ENCODE measurements around the gene CDH5. TPM values are rescaled to one million over a fixed set of nuclear protein-coding genes. Genes with fewer than 3 reads are reported as not detected.

CDH5 gene
- total RNA-seq, 1 donor from 2014 or later: not detected

GRCh38 chr16:66334853-66335574 lies 31.5 kb upstream of the CDH5 start:
- Mint-ChIP-seq H3K27me3 (ENCODE audit: low read depth) (peaks cover 4% of the 10 kb centered on the region), H3K4me3 (ENCODE audit: low read depth) (no peak overlapping the region), H3K36me3 (ENCODE audit: low read depth) (no peaks in the 10 kb centered on the region), H3K9me3 (no peaks in the 10 kb centered on the region), H3K4me1 (ENCODE audit: low read depth) (peaks cover 1% of the 10 kb centered on the region), H3K27ac (no peak overlapping the region)
- DNase-seq (ENCODE audit: low spot score): no peak
- intact Hi-C loops (cut with micrococcal nuclease): no loop called here

GRCh38 chr16:66335704-66336329 lies 30.7 kb upstream of the CDH5 start:
- H3K4me1 Mint-ChIP-seq (ENCODE audit: low read depth): peaks cover 1% of the 10 kb centered on the region
- no peak overlapping the region for H3K4me3 Mint-ChIP-seq (ENCODE audit: low read depth)
- H3K27ac Mint-ChIP-seq: no peak overlapping the region
- peaks cover 4% of the 10 kb centered on the region for H3K27me3 Mint-ChIP-seq (ENCODE audit: low read depth)
- H3K36me3 Mint-ChIP-seq (ENCODE audit: low read depth): no peaks in the 10 kb centered on the region
- no peak for DNase-seq (ENCODE audit: low spot score)
- H3K9me3 Mint-ChIP-seq: no peaks in the 10 kb centered on the region
- intact Hi-C loops (cut with micrococcal nuclease): no loop called here

GRCh38 chr16:66337463-66338188 lies 28.9 kb upstream of the CDH5 start:
- H3K27me3 Mint-ChIP-seq (ENCODE audit: low read depth): peaks cover 4% of the 10 kb centered on the region
- H3K9me3 Mint-ChIP-seq: no peaks in the 10 kb centered on the region
- DNase-seq (ENCODE audit: low spot score): no peak
- H3K36me3 Mint-ChIP-seq (ENCODE audit: low read depth): no peaks in the 10 kb centered on the region
- no peaks in the 10 kb centered on the region for H3K4me1 Mint-ChIP-seq (ENCODE audit: low read depth)
- no peak overlapping the region for H3K4me3 Mint-ChIP-seq (ENCODE audit: low read depth)
- H3K27ac Mint-ChIP-seq: no peak overlapping the region
- intact Hi-C loops (cut with micrococcal nuclease): no loop called here

GRCh38 chr16:66342294-66342900 lies 24.1 kb upstream of the CDH5 start:
- no peaks in the 10 kb centered on the region for H3K9me3 Mint-ChIP-seq
- H3K4me3 Mint-ChIP-seq (ENCODE audit: low read depth): no peak overlapping the region
- H3K36me3 Mint-ChIP-seq (ENCODE audit: low read depth): no peaks in the 10 kb centered on the region
- no peak overlapping the region for H3K27ac Mint-ChIP-seq
- intact Hi-C loops (cut with micrococcal nuclease): no loop called here
- DNase-seq (ENCODE audit: low spot score): no peak
- no peaks in the 10 kb centered on the region for H3K27me3 Mint-ChIP-seq (ENCODE audit: low read depth)
- H3K4me1 Mint-ChIP-seq (ENCODE audit: low read depth): no peaks in the 10 kb centered on the region

GRCh38 chr16:66344533-66345145 lies 21.9 kb upstream of the CDH5 start:
- Mint-ChIP-seq H3K36me3 (ENCODE audit: low read depth) (no peaks in the 10 kb centered on the region), H3K27ac (no peak overlapping the region), H3K9me3 (no peaks in the 10 kb centered on the region), H3K27me3 (ENCODE audit: low read depth) (peaks cover 3% of the 10 kb centered on the region), H3K4me1 (ENCODE audit: low read depth) (no peaks in the 10 kb centered on the region), H3K4me3 (ENCODE audit: low read depth) (no peak overlapping the region)
- intact Hi-C loops (cut with micrococcal nuclease): no loop called here
- DNase-seq (ENCODE audit: low spot score): no peak

DNA sequence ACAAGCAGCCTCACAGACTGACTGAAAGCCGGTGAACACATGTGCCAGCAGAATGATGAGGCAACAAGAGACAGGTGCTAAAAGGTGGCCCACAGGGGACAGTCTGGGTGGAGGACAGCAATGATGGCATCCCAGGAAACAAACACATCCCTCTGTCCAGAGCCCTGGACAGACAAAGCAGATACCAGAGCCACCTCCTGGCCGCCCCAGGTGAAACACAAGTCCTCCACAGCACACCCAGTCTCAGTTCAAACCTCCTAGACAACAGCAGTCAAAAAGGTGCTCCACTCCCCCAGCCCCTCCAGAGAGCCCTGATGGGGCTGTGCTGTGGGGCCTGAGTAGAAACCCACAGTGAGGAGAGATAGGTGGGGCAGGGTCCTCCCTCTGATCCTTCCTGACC lies 20.3 kb upstream of the CDH5 start:
- Mint-ChIP-seq H3K4me3 (ENCODE audit: low read depth) (no peak overlapping the region), H3K4me1 (ENCODE audit: low read depth) (no peaks in the 10 kb centered on the region), H3K27ac (no peak overlapping the region), H3K27me3 (ENCODE audit: low read depth) (peaks cover 3% of the 10 kb centered on the region), H3K9me3 (no peaks in the 10 kb centered on the region), H3K36me3 (ENCODE audit: low read depth) (no peaks in the 10 kb centered on the region)
- intact Hi-C loops (cut with micrococcal nuclease): no loop called here
- DNase-seq (ENCODE audit: low spot score): no peak

DNA sequence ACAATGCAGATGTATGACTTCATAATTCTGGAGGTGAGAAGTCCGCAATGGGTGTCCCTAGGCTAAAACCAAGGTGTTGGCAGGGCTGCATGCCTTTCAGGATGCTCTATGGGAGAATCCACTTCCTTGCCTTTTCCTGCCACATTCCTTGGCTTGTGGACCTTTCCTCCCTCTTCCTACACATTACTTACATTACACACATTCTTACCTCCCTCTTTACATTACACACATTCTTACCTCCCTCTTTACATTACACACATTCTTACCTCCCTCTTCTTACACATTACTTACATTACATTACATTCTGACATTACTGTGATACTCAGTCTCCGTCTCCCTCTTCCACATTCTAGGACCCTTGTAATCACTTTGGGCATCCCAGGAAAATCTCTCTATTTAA lies 14.2 kb upstream of the CDH5 start:
- Mint-ChIP-seq H3K27me3 (ENCODE audit: low read depth) (peaks cover 15% of the 10 kb centered on the region), H3K4me3 (ENCODE audit: low read depth) (no peak overlapping the region), H3K4me1 (ENCODE audit: low read depth) (no peaks in the 10 kb centered on the region), H3K36me3 (ENCODE audit: low read depth) (no peaks in the 10 kb centered on the region), H3K27ac (no peak overlapping the region), H3K9me3 (no peaks in the 10 kb centered on the region)
- DNase-seq (ENCODE audit: low spot score): no peak
- intact Hi-C loops (cut with micrococcal nuclease): no loop called here

DNA sequence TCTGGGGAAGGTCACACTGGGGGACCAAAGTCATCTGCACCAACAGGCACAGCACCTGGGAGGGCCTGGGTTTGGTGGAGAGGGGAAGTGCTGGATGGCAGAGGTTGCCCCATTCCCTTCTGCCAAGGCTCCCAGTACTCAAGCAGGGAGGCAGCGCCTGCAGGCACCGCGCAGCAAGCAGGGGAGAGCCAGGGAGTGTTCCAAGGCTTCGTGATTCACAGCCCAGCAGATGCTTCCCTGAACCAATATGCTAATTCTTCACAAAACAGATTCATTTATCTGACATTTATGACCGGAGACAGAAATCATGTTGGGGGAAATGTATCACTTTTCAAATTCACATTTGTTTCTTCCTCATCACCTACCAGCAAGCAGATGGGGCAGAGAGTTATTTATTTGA lies 13.4 kb upstream of the CDH5 start:
- intact Hi-C loops (cut with micrococcal nuclease): no loop called here
- no peaks in the 10 kb centered on the region for H3K36me3 Mint-ChIP-seq (ENCODE audit: low read depth)
- no peak overlapping the region for H3K27ac Mint-ChIP-seq
- H3K9me3 Mint-ChIP-seq: no peaks in the 10 kb centered on the region
- H3K4me3 Mint-ChIP-seq (ENCODE audit: low read depth): no peak overlapping the region
- H3K4me1 Mint-ChIP-seq (ENCODE audit: low read depth): no peaks in the 10 kb centered on the region
- H3K27me3 Mint-ChIP-seq (ENCODE audit: low read depth): peaks cover 15% of the 10 kb centered on the region
- DNase-seq (ENCODE audit: low spot score): no peak

- Mint-ChIP-seq H3K4me3 (ENCODE audit: low read depth) (no peak overlapping the region), H3K36me3 (ENCODE audit: low read depth) (no peaks in the 10 kb centered on the region), H3K27me3 (ENCODE audit: low read depth) (peaks cover 12% of the 10 kb centered on the region), H3K4me1 (ENCODE audit: low read depth) (no peaks in the 10 kb centered on the region), H3K9me3 (no peaks in the 10 kb centered on the region), H3K27ac (no peak overlapping the region)
- no peak for DNase-seq (ENCODE audit: low spot score)
- intact Hi-C loops (cut with micrococcal nuclease): no loop called here
These were observed 12.2 kb upstream of the CDH5 start for GRCh38 chr16:66354034-66354909.

- intact Hi-C loops (cut with micrococcal nuclease): no loop called here
- no peak for DNase-seq (ENCODE audit: low spot score)
- H3K27ac Mint-ChIP-seq: no peak overlapping the region
These were observed 11.0 kb upstream of the CDH5 start for GRCh38 chr16:66355526-66355925.

DNA sequence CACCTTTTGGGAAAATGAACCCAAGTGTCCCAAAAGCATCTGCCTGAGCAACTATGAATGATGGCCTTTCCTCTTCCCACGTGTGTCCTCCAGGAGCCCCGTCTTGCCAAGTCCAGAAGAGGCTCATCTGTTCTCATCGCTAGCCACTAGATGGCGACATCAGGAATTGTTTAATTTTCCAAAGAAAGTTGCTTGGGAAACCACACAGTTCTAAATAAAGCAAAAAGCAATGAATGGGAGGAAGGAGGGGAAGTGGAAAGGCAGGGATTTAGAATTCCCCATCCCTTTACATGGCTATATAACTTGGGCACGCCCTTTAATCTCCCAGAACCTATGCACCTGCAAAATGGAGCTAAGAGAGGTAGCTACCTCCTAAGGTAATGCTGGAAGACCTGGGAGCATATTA lies 9.0 kb upstream of the CDH5 start:
- Mint-ChIP-seq H3K36me3 (ENCODE audit: low read depth) (no peaks in the 10 kb centered on the region), H3K4me1 (ENCODE audit: low read depth) (no peaks in the 10 kb centered on the region), H3K27me3 (ENCODE audit: low read depth) (peaks cover 26% of the 10 kb centered on the region), H3K27ac (no peak overlapping the region), H3K9me3 (no peaks in the 10 kb centered on the region), H3K4me3 (ENCODE audit: low read depth) (no peak overlapping the region)
- intact Hi-C loops (cut with micrococcal nuclease): no loop called here
- DNase-seq (ENCODE audit: low spot score): no peak

More at GRCh38 chr16:66355526-66355925, 11.0 kb upstream of the CDH5 start:
- no peak overlapping the region for H3K4me3 Mint-ChIP-seq (ENCODE audit: low read depth)
- H3K4me1 Mint-ChIP-seq (ENCODE audit: low read depth): no peaks in the 10 kb centered on the region
- H3K36me3 Mint-ChIP-seq (ENCODE audit: low read depth): no peaks in the 10 kb centered on the region
- H3K9me3 Mint-ChIP-seq: no peaks in the 10 kb centered on the region
- peaks cover 16% of the 10 kb centered on the region for H3K27me3 Mint-ChIP-seq (ENCODE audit: low read depth)

DNA sequence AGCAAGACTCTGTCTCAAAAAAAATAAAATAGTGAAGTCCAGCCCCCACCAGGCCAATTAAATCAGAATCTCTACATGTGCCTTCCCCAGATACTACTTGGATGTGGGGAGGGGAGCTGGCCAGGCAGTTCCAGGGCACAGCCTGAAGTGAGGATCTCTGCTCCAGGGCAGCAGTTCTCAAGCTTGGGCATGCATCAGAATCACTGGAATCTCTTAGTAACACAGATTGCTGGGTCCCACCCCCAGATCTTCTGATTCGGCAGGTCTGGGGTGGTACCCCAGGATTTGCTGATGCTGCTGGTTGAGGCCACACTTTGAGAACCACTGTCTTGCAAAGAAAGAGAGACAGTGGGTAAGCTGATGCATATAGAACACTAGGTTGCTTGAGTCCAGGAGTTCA lies 8.3 kb upstream of the CDH5 start:
- H3K27me3 Mint-ChIP-seq (ENCODE audit: low read depth): peaks cover 31% of the 10 kb centered on the region
- H3K4me3 Mint-ChIP-seq (ENCODE audit: low read depth): no peak overlapping the region
- no peaks in the 10 kb centered on the region for H3K4me1 Mint-ChIP-seq (ENCODE audit: low read depth)
- no peaks in the 10 kb centered on the region for H3K9me3 Mint-ChIP-seq
- H3K36me3 Mint-ChIP-seq (ENCODE audit: low read depth): no peaks in the 10 kb centered on the region
- no peak overlapping the region for H3K27ac Mint-ChIP-seq
- intact Hi-C loops (cut with micrococcal nuclease): no loop called here
- DNase-seq (ENCODE audit: low spot score): no peak
